ENCODE measurements around the gene KCNA3.

DNA sequence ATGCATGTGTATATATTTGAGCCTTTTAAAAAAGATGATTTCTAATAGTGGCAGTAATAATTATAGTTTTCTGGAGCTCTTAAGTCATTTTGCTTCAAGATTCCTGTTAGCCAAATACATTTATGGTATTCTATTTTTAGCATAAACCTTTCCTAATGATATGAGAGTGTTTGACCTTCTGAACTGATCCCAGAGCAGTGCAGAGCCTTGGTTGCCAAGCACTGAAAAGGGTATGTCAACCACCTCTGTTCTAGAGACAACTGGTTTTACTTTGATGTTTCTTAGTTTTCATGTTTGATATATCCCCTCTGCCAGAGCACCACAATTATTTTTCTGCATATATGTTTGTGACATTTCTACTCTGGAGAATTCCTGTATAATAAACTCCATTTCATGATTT is 15.1 kb upstream of the KCNA3 start:
- TF ChIP-seq, protein P1, sequence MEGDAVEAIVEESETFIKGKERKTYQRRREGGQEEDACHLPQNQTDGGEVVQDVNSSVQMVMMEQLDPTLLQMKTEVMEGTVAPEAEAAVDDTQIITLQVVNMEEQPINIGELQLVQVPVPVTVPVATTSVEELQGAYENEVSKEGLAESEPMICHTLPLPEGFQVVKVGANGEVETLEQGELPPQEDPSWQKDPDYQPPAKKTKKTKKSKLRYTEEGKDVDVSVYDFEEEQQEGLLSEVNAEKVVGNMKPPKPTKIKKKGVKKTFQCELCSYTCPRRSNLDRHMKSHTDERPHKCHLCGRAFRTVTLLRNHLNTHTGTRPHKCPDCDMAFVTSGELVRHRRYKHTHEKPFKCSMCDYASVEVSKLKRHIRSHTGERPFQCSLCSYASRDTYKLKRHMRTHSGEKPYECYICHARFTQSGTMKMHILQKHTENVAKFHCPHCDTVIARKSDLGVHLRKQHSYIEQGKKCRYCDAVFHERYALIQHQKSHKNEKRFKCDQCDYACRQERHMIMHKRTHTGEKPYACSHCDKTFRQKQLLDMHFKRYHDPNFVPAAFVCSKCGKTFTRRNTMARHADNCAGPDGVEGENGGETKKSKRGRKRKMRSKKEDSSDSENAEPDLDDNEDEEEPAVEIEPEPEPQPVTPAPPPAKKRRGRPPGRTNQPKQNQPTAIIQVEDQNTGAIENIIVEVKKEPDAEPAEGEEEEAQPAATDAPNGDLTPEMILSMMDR (IDR thresholded peaks at IDR 0.05), result no peak
- no peak for TF ChIP-seq POLR2AphosphoS5 (IDR thresholded peaks at IDR 0.05)
